ENCODE data around the gene CTNND2.

The CTNND2 gene

DNA sequence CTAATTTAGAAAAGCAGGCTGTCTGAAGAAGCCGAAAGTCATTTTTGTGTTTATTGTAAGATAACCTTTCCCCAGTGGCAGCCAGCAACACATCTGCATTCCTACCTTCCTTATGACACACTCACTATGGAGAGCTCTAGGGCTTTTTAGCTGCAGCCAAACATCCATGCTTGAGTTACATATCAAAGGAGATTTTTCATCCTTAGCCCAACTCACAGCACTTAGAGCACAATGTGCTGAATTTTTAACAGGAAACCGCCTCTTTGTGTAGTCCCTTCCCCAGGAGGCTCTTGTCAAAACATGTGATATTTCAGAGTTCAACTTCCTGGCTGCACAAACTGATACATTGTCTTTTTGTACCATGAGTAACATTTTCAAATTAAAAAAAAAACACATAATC lies 379.2 kb downstream of the CTNND2 start:
- CTCF ChIA-PET: no interaction called here
- no peak for DNase-seq (ENCODE audit: extremely low spot score)
- POLR2A ChIA-PET: no interaction called here
- TF ChIP-seq, protein P1, sequence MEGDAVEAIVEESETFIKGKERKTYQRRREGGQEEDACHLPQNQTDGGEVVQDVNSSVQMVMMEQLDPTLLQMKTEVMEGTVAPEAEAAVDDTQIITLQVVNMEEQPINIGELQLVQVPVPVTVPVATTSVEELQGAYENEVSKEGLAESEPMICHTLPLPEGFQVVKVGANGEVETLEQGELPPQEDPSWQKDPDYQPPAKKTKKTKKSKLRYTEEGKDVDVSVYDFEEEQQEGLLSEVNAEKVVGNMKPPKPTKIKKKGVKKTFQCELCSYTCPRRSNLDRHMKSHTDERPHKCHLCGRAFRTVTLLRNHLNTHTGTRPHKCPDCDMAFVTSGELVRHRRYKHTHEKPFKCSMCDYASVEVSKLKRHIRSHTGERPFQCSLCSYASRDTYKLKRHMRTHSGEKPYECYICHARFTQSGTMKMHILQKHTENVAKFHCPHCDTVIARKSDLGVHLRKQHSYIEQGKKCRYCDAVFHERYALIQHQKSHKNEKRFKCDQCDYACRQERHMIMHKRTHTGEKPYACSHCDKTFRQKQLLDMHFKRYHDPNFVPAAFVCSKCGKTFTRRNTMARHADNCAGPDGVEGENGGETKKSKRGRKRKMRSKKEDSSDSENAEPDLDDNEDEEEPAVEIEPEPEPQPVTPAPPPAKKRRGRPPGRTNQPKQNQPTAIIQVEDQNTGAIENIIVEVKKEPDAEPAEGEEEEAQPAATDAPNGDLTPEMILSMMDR (IDR thresholded peaks at IDR 0.05; ENCODE audit: control extremely low read depth, extremely low read depth, low read depth, missing control alignments): no peak

DNA sequence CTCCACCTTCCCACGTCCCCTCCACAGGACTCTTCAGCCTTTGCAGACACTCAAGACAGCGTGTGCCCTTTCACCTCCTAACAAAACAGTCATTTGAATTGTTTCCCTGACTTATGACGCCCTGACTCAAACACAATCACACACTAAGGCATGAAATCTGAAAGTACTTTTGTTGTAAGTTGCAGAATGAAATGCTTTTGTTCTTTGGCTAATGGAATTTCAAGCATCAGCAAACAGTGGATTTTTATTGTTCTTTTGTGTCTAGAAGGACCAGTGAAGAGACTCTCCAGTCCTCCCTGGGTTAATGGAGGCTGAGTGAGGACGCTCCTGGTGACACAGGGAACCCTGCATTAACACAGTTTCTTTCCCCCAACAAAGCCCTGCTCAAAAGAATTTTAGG lies 380.1 kb downstream of the CTNND2 start:
- TF ChIP-seq, protein P1 (IDR thresholded peaks at IDR 0.05; ENCODE audit: control extremely low read depth, extremely low read depth, low read depth, missing control alignments): no peak
- CTCF ChIA-PET: no interaction called here
- DNase-seq (ENCODE audit: extremely low spot score): no peak
- POLR2A ChIA-PET: no interaction called here

DNA sequence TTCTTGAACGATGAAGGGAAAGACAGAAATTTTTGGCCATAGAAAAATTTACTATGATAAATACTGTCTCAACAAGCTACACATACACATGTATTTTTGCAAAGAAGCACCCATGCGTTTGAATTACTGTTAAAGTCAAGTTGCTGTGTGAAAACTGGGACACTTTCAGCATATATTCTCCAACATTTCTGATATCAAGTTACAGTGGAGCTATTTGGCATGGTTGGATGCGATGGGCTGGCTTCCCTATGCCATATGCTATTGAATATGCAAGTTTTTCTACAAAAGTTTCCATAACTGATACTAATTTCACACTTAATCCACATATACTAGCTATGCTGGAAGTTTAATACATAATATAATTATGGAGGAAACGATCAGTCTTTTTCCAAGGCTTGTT lies 381.4 kb downstream of the CTNND2 start:
- CTCF ChIA-PET: no interaction called here
- DNase-seq (ENCODE audit: extremely low spot score): no peak
- POLR2A ChIA-PET: no interaction called here
- TF ChIP-seq, protein P1 (IDR thresholded peaks at IDR 0.05; ENCODE audit: control extremely low read depth, extremely low read depth, low read depth, missing control alignments): no peak

DNA sequence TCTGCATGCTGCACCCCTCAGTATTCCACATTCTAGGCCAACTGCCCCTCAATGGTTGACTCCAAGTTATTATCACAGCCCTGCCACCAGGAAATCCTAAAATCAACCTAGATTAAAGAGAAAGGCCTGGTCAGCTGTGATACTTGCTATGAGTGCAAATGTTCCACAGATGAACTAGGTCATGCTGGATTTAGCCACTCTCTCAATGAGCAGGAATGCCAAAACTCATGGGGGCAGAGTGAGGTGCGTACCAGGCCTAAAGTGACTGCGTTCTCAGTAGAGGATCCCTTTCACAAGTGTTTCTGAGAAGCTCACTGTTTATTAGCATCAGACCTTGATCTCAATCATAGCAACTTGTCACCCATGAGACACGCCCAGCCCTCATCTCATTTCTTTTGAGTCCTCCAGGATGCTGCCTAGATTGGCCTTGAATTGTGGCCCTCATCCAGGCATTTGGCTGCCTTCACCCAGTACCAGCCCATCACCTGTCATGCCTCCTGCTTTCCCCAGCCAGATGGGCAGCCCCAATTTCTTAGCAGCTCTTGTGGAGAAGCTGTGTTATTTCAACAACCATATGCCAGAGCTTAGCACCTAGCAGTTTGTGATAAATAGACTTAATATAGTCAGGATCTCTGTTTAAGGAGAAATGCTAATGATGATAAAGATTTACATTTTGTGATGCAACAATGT lies 383.9 kb downstream of the CTNND2 start:
- TF ChIP-seq, protein P1 (IDR thresholded peaks at IDR 0.05; ENCODE audit: control extremely low read depth, extremely low read depth, low read depth, missing control alignments): no peak
- CTCF ChIA-PET: no interaction called here
- DNase-seq (ENCODE audit: extremely low spot score): no peak
- POLR2A ChIA-PET: no interaction called here

DNA sequence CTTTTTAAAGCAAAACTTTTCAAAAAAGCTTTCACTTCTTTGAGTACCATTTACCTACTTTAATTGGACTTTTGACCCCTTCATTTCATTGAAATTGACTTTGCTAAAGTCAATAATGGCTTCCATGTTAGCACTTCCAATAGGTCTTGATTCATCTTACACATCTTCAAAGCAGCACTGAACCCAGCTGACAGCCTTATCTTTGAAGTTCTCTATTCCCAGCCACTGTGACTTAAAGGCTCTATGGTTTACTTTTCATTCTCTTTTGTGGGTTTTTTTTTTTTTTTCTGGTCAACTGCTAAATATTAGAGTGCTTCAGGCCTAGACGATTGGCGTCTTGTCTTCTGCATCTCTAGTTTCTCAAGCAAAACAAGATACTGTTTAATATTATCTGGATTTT lies 385.0 kb downstream of the CTNND2 start:
- TF ChIP-seq, protein P1 (IDR thresholded peaks at IDR 0.05; ENCODE audit: control extremely low read depth, extremely low read depth, low read depth, missing control alignments): no peak
- DNase-seq (ENCODE audit: extremely low spot score): no peak
- ChIA-PET POLR2A (no interaction called here), CTCF (no interaction called here)

DNA sequence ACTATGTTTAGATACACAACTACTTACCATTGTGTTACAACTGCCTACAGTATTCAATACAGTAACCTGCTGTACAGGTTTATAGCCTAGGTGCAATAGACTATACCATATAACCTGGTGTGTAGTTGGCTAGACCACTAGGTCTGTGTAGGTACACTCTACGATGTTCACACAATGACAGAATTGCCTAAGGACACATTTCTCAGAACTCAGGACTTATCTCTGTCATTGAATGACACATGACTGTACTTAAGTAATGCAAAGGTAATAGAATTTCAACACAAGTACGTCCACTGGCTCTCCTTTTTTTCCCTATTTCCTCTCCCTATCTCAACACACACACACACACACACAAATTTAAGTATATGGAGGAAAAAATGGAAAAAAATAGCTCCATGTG lies 385.6 kb downstream of the CTNND2 start:
- no peak for DNase-seq (ENCODE audit: extremely low spot score)
- TF ChIP-seq, protein P1 (IDR thresholded peaks at IDR 0.05; ENCODE audit: control extremely low read depth, extremely low read depth, low read depth, missing control alignments): no peak
- ChIA-PET CTCF (no interaction called here), POLR2A (no interaction called here)
